Neutrophil (primary cell): ENCODE measurements around the gene ANKRD39.

ENCODE experiments used
- H3K27ac ChIP-seq: fragments of 200-600 bp; sonication (generic); 2 replicates; pipeline ENCODE4 v1.5.1; 2016; ENCODE audit warnings: mild to moderate bottlenecking, moderate library complexity
- H3K27me3 ChIP-seq: fragments of 200-600 bp; sonication (generic); 2 replicates; pipeline ENCODE4 v1.6.0; 2016; ENCODE audit warnings: mild to moderate bottlenecking
- H3K36me3 ChIP-seq: fragments of 200-600 bp; sonication (generic); 2 replicates; pipeline ENCODE4 v1.5.1; 2017
- H3K4me1 ChIP-seq, 2 experiments: fragments of 200-600 bp in 1 of 2; sonication (generic) in 1 of 2; 1 replicate in 1 of 2; 2 replicates in 1 of 2; pipeline versions ENCODE4 v1.5.1 to v1.6.1; 2013 to 2016; ENCODE audit warnings: low read depth in 1 of 2, low read length in 1 of 2, mild to moderate bottlenecking in 1 of 2, moderate library complexity in 1 of 2; ENCODE audit not compliant: control insufficient read depth in 1 of 2, insufficient read depth in 1 of 2
- H3K4me3 ChIP-seq, 2 experiments: fragments of 200-600 bp in 1 of 2; sonication (generic) in 1 of 2; 1 replicate in 1 of 2; 2 replicates in 1 of 2; pipeline ENCODE4 v1.5.1; 2013 to 2016; ENCODE audit warnings: low read depth in 1 of 2, low read length in 1 of 2, mild to moderate bottlenecking in 1 of 2, moderate library complexity in 1 of 2
- H3K9me3 ChIP-seq: fragments of 200-600 bp; sonication (generic); 2 replicates; pipeline ENCODE4 v1.5.1; 2016
- CTCF ChIP-seq: fragments of 200-600 bp; sonication (generic); IDR thresholded peaks from 2 replicates; pipeline ENCODE4 v1.5.1; 2016; ENCODE audit warnings: antibody characterized with exemption

Gene ANKRD39

GRCh38 chr2:96819876-96820511 lies 37.8 kb downstream of the ANKRD39 start:
- no peak for TF ChIP-seq CTCF
- no peak overlapping the region for H3K4me3 ChIP-seq
- peaks cover 32% of the 10 kb centered on the region for H3K36me3 ChIP-seq
- H3K4me1 ChIP-seq = peaks cover 21 to 24% of the 10 kb centered on the region in 2 experiments
- H3K27ac ChIP-seq = no peak overlapping the region
- H3K9me3 ChIP-seq = no peaks in the 10 kb centered on the region
- H3K27me3 ChIP-seq = peaks cover 13% of the 10 kb centered on the region

GRCh38 chr2:96819128-96819875 lies 38.5 kb downstream of the ANKRD39 start:
- TF ChIP-seq CTCF = no peak
- Histone ChIP-seq H3K36me3 (peaks cover 25% of the 10 kb centered on the region), H3K4me3 (no peak overlapping the region), H3K4me1 (peaks cover 22 to 25% of the 10 kb centered on the region in 2 experiments), H3K27me3 (peaks cover 14% of the 10 kb centered on the region), H3K9me3 (no peaks in the 10 kb centered on the region), H3K27ac (no peak overlapping the region)

- H3K4me1 ChIP-seq = peaks cover 22 to 25% of the 10 kb centered on the region in 2 experiments
- no peak for TF ChIP-seq CTCF
- H3K9me3 ChIP-seq = no peaks in the 10 kb centered on the region
- peak overlapping the region; percentile 63 to 84 for H3K4me3 ChIP-seq
- H3K27me3 ChIP-seq = peaks cover 14% of the 10 kb centered on the region
- no peak overlapping the region for H3K27ac ChIP-seq
- H3K36me3 ChIP-seq = peaks cover 11% of the 10 kb centered on the region
These were observed 39.9 kb downstream of the ANKRD39 start for GRCh38 chr2:96817882-96818281.

- peak overlapping the region; percentile 98 for H3K27ac ChIP-seq
- peaks cover 22 to 25% of the 10 kb centered on the region in 2 experiments for H3K4me1 ChIP-seq
- peaks cover 14% of the 10 kb centered on the region for H3K27me3 ChIP-seq
- peaks cover 9% of the 10 kb centered on the region for H3K36me3 ChIP-seq
- peak overlapping the region; percentile 63 to 84 for H3K4me3 ChIP-seq
- H3K9me3 ChIP-seq = no peaks in the 10 kb centered on the region
- TF ChIP-seq CTCF = no peak
These were observed 40.7 kb downstream of the ANKRD39 start for GRCh38 chr2:96816836-96817702.

DNA sequence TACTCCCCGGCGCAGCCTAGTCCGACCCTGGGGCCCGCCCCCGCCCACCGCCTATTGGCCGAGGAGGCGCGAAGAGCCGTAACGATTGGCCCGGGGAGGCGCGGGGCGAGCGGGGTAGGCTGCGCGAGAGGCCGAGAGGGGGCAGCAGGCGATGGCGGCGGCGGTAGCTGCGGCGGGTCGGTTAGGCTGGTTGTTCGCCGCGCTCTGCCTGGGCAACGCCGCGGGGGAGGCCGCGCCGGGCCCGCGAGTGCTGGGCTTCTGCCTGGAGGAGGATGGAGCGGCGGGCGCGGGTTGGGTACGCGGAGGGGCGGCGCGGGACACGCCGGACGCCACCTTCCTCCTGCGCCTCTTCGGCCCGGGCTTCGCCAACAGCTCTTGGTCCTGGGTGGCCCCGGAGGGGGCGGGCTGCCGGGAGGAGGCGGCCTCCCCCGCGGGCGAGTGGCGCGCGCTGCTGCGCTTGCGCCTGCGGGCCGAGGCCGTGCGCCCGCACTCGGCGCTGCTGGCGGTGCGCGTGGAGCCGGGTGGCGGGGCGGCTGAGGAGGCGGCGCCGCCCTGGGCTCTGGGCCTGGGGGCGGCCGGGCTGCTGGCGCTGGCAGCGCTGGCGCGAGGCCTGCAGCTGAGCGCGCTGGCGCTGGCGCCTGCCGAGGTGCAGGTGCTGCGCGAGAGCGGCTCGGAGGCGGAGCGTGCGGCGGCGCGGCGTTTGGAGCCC lies 41.5 kb downstream of the ANKRD39 start, which contains the start of gene CNNM3:
Gene CNNM3, plus strand, starts transcription at position 142 of the 709 bp plus-strand sequence. Its CDS starts 10 bp downstream, at position 152.
- peaks cover 22 to 25% of the 10 kb centered on the region in 2 experiments for H3K4me1 ChIP-seq
- TF ChIP-seq CTCF = peak; percentile 87
- H3K27ac ChIP-seq = peak within 1 kb of the TSS; percentile 98
- H3K4me3 ChIP-seq = peak within 1 kb of the TSS; percentile 84 to 85
- peaks cover 14% of the 10 kb centered on the region for H3K27me3 ChIP-seq
- H3K36me3 ChIP-seq = peaks cover 9% of the 10 kb centered on the region
- H3K9me3 ChIP-seq = no peaks in the 10 kb centered on the region
